ENCODE results near the gene CARM1.

CARM1 gene

GRCh38 chr19:10907925-10908324 lies 36.6 kb downstream of the CARM1 start:
- no peak for DNase-seq (ENCODE audit: low spot score)

GRCh38 chr19:10908380-10908960 lies 37.1 kb downstream of the CARM1 start:
- DNase-seq (ENCODE audit: low spot score), result no peak

GRCh38 chr19:10911579-10912363 lies 40.4 kb downstream of the CARM1 start:
- DNase-seq (ENCODE audit: low spot score), result no peak

GRCh38 chr19:10912619-10913018 lies 41.3 kb downstream of the CARM1 start:
- DNase-seq (ENCODE audit: low spot score), result no peak

- DNase-seq (ENCODE audit: low spot score), result no peak
These were observed 42.5 kb downstream of the CARM1 start for GRCh38 chr19:10913716-10914340.

- no peak for DNase-seq (ENCODE audit: low spot score)
These were observed 44.1 kb downstream of the CARM1 start for GRCh38 chr19:10915130-10916091.

- no peak for DNase-seq (ENCODE audit: low spot score)
These were observed 45.2 kb downstream of the CARM1 start for GRCh38 chr19:10916602-10917001.

- no peak for DNase-seq (ENCODE audit: low spot score)
These were observed 47.0 kb downstream of the CARM1 start for GRCh38 chr19:10918359-10918758.

- DNase-seq (ENCODE audit: low spot score), result no peak
These were observed 48.3 kb downstream of the CARM1 start for GRCh38 chr19:10919352-10920287.

GRCh38 chr19:10920288-10920655 lies 48.9 kb downstream of the CARM1 start:
- DNase-seq (ENCODE audit: low spot score), result no peak

- DNase-seq (ENCODE audit: low spot score), result no peak
These were observed 49.4 kb downstream of the CARM1 start for GRCh38 chr19:10920781-10921180.

GRCh38 chr19:10921199-10921909 lies 50.0 kb downstream of the CARM1 start:
- no peak for DNase-seq (ENCODE audit: low spot score)

GRCh38 chr19:10921910-10922637 lies 50.7 kb downstream of the CARM1 start:
- no peak for DNase-seq (ENCODE audit: low spot score)

- DNase-seq (ENCODE audit: low spot score), result no peak
These were observed 51.3 kb downstream of the CARM1 start for GRCh38 chr19:10922638-10923014.

- DNase-seq (ENCODE audit: low spot score), result no peak
These were observed 52.1 kb downstream of the CARM1 start for GRCh38 chr19:10923260-10924112.

GRCh38 chr19:10924597-10924996 lies 53.2 kb downstream of the CARM1 start:
- no peak for DNase-seq (ENCODE audit: low spot score)

GRCh38 chr19:10927730-10928562 lies 56.6 kb downstream of the CARM1 start:
- DNase-seq (ENCODE audit: low spot score), result no peak
